ENCODE measurements around the gene B4GALNT4.

DNA sequence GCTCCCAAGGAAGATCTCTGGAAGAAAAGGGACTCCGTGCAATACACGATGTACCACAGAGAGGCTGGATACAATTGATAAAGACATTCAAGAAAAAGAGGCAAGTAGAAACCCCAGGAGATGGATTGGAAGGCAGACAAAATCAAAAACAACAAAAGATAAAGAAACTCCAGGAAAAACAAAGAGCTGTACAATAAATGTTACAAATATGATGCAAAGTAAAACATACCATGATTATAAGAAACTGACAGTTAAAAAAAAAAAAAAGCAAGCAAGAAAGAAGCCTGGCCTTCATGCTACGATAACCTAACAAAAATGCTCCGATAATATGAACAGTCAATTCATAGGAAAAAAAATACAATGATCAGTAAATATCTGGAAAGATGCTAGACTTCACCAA lies 56.0 kb downstream of the B4GALNT4 start:
- TF ChIP-seq, protein P1, sequence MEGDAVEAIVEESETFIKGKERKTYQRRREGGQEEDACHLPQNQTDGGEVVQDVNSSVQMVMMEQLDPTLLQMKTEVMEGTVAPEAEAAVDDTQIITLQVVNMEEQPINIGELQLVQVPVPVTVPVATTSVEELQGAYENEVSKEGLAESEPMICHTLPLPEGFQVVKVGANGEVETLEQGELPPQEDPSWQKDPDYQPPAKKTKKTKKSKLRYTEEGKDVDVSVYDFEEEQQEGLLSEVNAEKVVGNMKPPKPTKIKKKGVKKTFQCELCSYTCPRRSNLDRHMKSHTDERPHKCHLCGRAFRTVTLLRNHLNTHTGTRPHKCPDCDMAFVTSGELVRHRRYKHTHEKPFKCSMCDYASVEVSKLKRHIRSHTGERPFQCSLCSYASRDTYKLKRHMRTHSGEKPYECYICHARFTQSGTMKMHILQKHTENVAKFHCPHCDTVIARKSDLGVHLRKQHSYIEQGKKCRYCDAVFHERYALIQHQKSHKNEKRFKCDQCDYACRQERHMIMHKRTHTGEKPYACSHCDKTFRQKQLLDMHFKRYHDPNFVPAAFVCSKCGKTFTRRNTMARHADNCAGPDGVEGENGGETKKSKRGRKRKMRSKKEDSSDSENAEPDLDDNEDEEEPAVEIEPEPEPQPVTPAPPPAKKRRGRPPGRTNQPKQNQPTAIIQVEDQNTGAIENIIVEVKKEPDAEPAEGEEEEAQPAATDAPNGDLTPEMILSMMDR (IDR thresholded peaks at IDR 0.05) = no peak
- TF ChIP-seq POLR2A (IDR thresholded peaks at IDR 0.05) = no peak
